Thoracic aorta (tissue), 2 donors: Measurements from ENCODE around the gene FBXW11. TPM values are rescaled to one million over a fixed set of nuclear protein-coding genes. Genes with fewer than 3 reads are reported as not detected.

Source experiments
- ATAC-seq: fragments of 150-250 bp; one replicate; pipeline ENCODE4 v1.8.0; 2017; ENCODE audit warnings: low read depth; ENCODE audit not compliant: insufficient number of reproducible peaks, low FRiP score
- DNase-seq: peaks from one replicate; pipeline ENCODE4 v3.0.0-alpha.2; 2020; ENCODE audit warnings: low spot score
- H3K27ac ChIP-seq, 2 donors: fragments of 200-600 bp; sonication (generic); 1 replicate in 1 of 2; 2 replicates in 1 of 2; pipeline ENCODE4 v1.5.1; 2016; ENCODE audit warnings: mild to moderate bottlenecking in 2 of 2, moderate library complexity in 2 of 2
- H3K27me3 ChIP-seq: fragments of 200-600 bp; sonication (generic); replicated peaks from 2 replicates; pipeline ENCODE4 v1.6.0; 2016; ENCODE audit warnings: mild to moderate bottlenecking; ENCODE audit not compliant: insufficient read depth
- H3K36me3 ChIP-seq: fragments of 200-600 bp; sonication (generic); one replicate; pipeline ENCODE4 v1.5.1; 2016
- H3K4me1 ChIP-seq, 2 donors: fragments of 200-600 bp; sonication (generic); 1 replicate in 1 of 2; 2 replicates in 1 of 2; pipeline versions ENCODE4 v1.5.1 to v1.6.0; 2016; ENCODE audit warnings: low read depth in 2 of 2, mild to moderate bottlenecking in 1 of 2; ENCODE audit not compliant: control insufficient read depth in 1 of 2
- H3K4me3 ChIP-seq: fragments of 200-600 bp; sonication (generic); 2 replicates; pipeline ENCODE4 v1.5.1; 2016; ENCODE audit warnings: mild to moderate bottlenecking
- H3K9me3 ChIP-seq: fragments of 200-600 bp; sonication (generic); 2 replicates; pipeline ENCODE4 v1.5.1; 2016
- CTCF ChIP-seq: fragments of 200-600 bp; sonication (generic); IDR thresholded peaks from one replicate; pipeline ENCODE4 v1.5.1; 2019; ENCODE audit warnings: antibody characterized with exemption
- total RNA-seq, 2 donors: library from RNA; depleted of rRNA; stranded (reverse); fragments of >200 nt; gene quantifications; one replicate each; pipeline versions ENCODE4 v1.1.0 to v1.2.3, GENCODE V29; 2016

FBXW11 gene
- total RNA-seq, 2 donors from 2014 or later, result 77.8 to 91.2 TPM

- ATAC-seq, result no peak
- Histone ChIP-seq H3K4me3 (no peak overlapping the region), H3K27me3 (no peaks in the 10 kb centered on the region), H3K9me3 (no peaks in the 10 kb centered on the region), H3K36me3 (no peaks in the 10 kb centered on the region), H3K4me1 (no peaks in the 10 kb centered on the region), H3K27ac (no peak overlapping the region)
- no peak for DNase-seq
- no peak for TF ChIP-seq CTCF
Measured at GRCh38 chr5:171827162-171827561, 179.3 kb downstream of the FBXW11 start.

GRCh38 chr5:171826132-171826531 is 180.3 kb downstream of the FBXW11 start:
- ATAC-seq, result no peak

GRCh38 chr5:171825051-171825450 is 181.4 kb downstream of the FBXW11 start:
- ATAC-seq (no peak), DNase-seq (no peak)
- no peak overlapping the region for H3K27ac ChIP-seq
- TF ChIP-seq CTCF, result no peak
- H3K9me3 ChIP-seq, result no peaks in the 10 kb centered on the region
- H3K36me3 ChIP-seq, result no peaks in the 10 kb centered on the region
- no peaks in the 10 kb centered on the region for H3K4me1 ChIP-seq
- H3K4me3 ChIP-seq, result no peak overlapping the region
- H3K27me3 ChIP-seq, result no peaks in the 10 kb centered on the region

More at GRCh38 chr5:171826132-171826531, 180.3 kb downstream of the FBXW11 start:
- Histone ChIP-seq H3K27ac (no peak overlapping the region), H3K4me3 (no peak overlapping the region), H3K4me1 (no peaks in the 10 kb centered on the region), H3K36me3 (no peaks in the 10 kb centered on the region), H3K9me3 (no peaks in the 10 kb centered on the region), H3K27me3 (no peaks in the 10 kb centered on the region)
- TF ChIP-seq CTCF, result no peak
- DNase-seq, result no peak

- Histone ChIP-seq H3K27me3 (no peaks in the 10 kb centered on the region), H3K4me1 (no peaks in the 10 kb centered on the region), H3K27ac (no peak overlapping the region), H3K9me3 (no peaks in the 10 kb centered on the region), H3K36me3 (no peaks in the 10 kb centered on the region), H3K4me3 (no peak overlapping the region)
- no peak for TF ChIP-seq CTCF
- ATAC-seq (no peak), DNase-seq (no peak)
Measured at GRCh38 chr5:171823269-171823668, 183.2 kb downstream of the FBXW11 start.

GRCh38 chr5:171821286-171821685 is 185.2 kb downstream of the FBXW11 start:
- TF ChIP-seq CTCF, result no peak
- no peak for ATAC-seq

More at GRCh38 chr5:171821286-171821685, 185.2 kb downstream of the FBXW11 start:
- Histone ChIP-seq H3K9me3 (no peaks in the 10 kb centered on the region), H3K4me3 (no peak overlapping the region), H3K4me1 (no peaks in the 10 kb centered on the region), H3K36me3 (no peaks in the 10 kb centered on the region), H3K27me3 (no peaks in the 10 kb centered on the region), H3K27ac (no peak overlapping the region)
- DNase-seq, result no peak
